Measurements from ENCODE around the gene ASPSCR1.
A peak's percentile ranks its signal among the peaks of the same experiment; 100 is the strongest.

ASPSCR1 gene

DNA sequence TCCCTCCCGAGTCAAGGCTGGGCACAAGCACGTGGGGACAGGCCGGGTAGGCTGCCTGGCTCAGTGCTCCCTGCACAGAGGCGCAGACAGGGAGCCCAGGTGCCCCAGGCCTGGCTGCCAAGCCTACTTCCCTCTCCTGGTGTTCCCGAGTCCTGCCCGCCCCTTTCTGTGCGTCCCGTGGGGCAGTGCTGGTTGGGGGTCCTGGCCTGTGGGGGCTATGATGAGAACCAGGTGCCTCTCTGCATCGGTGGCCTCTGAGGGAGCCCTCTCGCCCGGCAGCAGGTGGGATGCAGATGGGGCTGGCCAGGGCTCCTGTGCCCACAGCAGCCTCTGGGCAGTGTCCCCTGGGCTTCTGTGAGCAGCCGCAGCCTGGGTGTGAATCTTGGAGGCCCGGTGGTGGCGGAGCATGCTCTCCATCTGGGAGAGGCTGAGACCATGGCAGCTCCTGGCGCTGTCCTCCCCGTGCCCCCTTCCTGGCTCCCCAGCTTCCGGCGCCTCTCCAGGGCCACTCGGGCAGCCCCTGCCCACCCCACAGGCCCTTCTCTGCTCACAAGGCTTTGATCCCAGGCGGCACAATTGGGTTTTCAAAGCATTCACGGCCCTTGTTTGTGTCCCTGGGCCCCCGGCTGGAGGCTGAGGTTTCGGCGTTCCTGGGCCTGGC lies 38.0 kb downstream of the ASPSCR1 start:
- no peak for DNase-seq

GRCh38 chr17:82016061-82016874 lies 38.8 kb downstream of the ASPSCR1 start:
- DNase-seq, result no peak

DNA sequence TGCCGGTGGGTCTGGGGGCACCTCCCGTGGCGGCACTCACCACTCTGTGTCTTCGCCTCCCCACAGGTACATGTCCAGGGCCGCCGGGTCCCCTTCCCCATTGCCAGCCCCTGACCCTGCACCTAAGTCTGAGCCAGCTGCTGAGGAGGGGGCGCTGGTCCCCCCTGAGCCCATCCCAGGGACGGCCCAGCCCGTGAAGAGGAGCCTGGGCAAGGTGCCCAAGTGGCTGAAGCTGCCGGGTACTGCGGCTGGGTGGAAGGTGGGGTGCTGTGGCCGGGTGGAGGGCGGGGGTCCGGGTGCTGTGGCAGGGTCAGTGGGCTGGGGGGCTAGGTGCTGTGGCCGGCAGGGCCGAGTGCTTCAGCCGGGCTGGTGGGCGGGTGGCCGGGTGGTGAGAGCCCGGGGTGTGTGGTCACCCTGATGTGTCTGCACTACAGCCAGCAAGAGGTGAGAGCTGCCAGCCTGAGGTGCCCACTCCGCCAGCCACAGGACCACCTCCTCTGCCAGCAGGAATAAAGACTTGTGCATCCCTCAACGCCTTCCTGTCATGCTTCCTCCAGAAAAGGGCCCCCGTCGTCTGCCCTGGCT lies 39.5 kb downstream of the ASPSCR1 start:
- no peak for DNase-seq

- DNase-seq, result no peak
These were observed 40.3 kb downstream of the ASPSCR1 start for GRCh38 chr17:82017612-82018151.

GRCh38 chr17:82018152-82018988 lies 40.9 kb downstream of the ASPSCR1 start:
- no peak for DNase-seq

DNA sequence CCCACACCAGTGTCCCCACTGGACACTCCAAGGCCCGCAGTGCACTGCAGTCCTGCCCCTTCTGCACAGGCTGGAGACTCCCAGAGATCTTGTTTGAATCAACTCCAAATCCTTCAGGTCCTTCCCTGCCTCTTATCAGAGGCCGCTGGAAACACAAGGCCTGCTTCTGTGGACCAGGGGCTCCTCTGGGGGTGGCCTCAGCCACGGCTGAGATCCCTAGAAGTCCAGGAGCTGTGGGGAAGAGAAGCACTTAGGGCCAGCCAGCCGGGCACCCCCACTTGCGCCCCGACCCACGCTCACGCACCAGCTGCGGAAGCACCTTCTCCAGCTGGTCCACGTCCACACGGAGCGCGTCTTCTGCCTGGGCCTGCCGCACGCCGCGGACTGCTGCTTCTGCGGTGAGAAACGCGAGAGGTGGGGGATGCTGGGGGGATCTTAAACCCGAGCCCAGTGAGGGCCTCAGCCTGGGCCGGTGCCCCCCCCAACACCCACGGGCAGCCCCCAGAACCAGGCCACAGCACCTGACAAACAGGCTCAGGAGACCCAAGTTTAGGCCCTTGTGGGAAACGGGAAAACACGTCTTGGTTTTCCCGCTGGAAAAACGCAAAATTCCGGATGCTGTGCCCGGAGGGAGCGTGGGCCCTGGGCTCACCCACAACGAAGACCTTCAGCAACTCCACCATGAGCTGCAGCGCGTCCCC lies 41.7 kb downstream of the ASPSCR1 start:
- DNase-seq, result no peak

DNA sequence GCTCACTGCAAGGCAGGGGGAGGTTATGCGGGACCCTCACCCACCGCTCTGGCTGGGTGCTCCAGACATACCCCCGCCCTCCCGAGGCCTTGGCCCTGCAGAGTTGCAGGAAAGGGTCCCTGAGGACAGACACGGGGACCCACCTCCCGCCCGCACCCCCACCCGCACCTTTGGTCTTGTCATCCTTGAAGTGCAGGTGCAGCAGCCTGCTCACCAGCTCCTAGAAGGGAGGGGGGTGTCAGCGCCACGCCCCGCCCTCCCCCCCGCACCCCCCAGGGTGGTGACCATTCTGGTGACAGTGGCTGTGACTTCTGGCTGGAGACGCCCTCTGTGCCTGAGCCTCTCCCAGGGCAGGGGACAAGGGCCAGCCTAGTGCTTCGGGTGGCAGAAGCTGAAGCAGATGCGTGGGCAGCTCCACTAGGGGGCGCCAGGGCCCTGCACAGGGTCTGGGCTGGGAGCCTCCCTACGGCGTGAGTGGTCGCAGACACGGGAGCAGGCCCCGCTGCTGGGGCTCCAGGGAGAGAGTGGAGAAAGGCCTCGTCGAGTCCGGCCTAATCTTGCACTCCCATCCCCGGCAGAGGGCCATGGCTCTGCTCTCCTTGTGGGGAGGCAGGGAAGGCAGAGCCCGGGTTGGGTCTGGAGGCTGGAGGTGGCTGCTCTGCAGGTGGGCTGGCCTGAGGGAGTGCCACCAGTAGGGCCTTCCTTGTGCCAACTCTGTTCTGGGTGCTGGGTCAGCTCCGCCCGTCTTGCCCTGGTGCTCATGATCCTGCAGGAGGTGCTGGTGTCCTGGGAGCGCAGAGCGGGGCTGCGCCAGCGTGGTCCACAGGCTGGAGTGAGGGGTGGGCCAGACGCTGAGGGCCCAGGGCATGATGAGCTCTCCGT lies 42.5 kb downstream of the ASPSCR1 start:
- peak; percentile 29 for DNase-seq

- DNase-seq, result no peak
These were observed 43.2 kb downstream of the ASPSCR1 start for GRCh38 chr17:82020572-82021106.

DNA sequence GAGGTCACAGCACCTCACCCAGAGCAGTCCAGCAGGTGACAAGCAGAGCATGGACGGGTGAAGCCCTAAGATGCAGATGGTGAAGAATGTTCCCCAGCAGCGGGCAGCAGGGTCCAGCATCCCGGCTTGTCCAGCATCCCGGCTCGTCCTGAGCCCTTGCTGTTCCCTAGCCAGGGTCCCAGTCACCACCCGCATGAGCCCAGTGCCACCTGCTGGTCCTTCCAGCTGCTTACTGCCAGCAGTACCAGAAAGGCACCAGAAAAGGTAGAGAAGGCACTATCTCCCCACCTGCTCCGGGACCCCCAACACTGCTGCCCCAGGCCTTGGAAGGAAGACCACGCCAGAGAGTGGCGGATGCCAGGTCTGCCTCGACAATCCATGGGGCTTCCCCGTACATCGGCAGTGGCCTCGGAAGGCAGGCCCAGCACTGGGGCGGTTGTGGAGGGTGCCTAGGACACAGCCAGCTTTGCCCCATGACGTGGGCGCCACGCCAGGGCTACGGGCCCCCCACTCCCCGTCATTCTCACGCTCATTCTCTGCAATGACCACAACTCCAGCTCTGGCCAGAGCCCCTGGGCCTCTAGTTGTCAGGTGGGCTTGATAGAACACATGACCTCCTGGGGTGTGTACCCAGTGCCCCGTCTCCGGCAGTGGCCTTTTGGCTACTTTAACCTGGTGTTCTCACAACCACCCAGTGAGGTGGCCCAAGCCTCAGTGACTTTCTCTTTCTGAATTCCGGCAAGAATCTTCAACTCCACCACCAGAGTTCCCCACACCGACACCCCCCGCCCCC lies 43.9 kb downstream of the ASPSCR1 start:
- peak; percentile 30 for DNase-seq

GRCh38 chr17:82021900-82022309 lies 44.5 kb downstream of the ASPSCR1 start:
- no peak for DNase-seq

- DNase-seq, result no peak
These were observed 45.0 kb downstream of the ASPSCR1 start, which contains the start of gene CENPX for GRCh38 chr17:82022310-82022980. Gene CENPX (minus strand): TSS chr17:82022878. CDS start chr17:82022861, 17 bp downstream.

DNA sequence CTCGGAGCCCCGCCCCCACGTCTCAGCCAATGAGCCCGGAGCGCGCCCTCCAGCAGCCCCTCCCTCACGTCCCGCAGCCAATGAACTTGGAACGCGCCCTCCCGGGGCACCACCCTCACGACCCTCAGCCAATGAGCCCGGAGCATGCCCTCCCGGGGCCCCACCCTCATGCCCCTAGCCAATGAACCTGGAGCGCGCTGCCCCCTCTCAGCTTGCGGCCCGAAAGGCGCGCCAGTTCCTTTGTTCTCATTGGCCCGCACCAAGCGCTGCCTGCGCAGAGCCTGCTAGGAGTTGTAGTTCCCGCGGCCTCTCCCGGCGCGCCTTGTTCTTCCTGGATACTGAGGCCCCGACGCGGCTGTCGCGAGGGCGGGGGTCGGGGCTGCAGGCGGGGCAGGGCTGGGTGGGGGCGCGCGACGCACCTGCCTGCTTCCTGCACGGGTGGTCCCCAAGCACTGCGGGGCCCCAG lies 45.6 kb downstream of the ASPSCR1 start, which contains the start of gene LRRC45:
LRRC45 (plus strand) TSS at position 325 of the 466 bp plus-strand sequence. CDS start 339 bp downstream, outside the sequence.
- peak; percentile 99 for DNase-seq

- no peak for DNase-seq
These were observed 46.2 kb downstream of the ASPSCR1 start for GRCh38 chr17:82023447-82024241.

DNA sequence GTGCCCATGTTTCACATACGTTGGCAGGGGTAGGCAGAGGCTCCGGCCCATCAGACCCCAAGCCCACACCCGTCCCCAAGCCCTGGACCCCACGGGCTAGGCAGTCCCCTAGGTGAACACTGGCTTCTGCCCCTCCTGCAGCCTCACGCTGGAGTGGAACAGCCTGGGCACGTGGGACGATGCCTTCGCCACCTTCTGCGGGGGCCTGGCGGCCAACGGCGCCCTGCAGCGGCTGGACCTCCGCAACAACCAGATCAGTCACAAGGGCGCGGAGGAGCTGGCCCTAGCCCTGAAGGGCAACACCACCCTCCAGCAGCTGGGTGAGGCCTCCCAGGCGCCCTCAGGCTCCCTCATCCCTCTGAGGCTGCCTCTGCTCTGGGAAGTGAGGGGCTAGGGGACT lies 47.4 kb downstream of the ASPSCR1 start:
- no peak for DNase-seq

DNA sequence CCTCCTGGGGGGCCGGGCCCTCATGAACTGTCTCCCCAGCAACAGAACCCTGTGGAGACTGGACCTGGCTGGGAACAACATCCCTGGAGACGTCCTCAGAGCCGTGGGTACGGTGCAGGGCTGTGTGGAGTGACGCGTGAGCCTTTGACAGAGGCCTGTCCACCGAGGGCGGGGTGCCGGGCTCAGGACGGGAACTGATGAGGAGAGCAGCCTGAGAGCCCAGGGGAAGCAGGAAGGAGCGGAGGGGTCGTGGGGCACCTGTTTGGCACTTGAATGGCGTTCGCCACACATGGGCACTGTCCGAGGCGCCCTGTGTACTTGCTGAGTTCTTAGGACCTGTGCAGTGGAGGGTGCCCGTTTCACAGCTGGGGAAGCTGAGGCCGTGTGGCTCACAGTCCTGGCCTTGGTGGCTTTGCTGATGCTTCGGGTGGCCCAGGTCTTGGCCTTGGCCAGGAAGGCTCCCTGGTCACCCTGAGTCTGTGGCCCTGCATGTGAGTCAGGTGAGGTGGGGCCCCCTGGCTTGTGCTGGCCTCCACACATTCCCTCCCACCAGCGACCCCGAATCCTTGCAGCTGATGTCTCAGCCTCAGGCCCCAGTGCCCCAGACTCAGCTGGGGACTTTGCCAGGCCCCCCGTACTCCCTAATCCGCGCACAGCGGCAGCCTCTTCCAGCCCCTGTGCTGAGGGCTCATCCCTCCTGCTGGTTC lies 48.1 kb downstream of the ASPSCR1 start:
- DNase-seq, result no peak

DNA sequence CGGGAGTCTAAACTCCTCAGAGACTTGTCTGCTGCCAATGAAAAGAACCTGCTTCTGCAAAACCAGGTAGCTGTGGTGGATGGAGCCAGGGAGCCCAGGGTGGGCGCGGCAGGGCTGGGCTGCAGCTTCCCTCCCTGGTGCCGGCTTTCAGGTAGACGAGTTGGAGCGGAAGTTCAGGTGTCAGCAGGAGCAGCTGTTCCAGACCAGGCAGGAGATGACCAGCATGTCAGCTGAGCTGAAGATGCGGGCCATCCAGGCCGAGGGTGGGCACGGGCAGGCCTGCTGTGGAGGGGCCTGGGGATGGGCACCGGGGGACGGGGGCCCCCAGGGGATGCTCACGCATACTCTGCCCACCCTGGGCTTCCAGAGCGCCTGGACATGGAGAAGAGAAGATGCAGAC lies 50.8 kb downstream of the ASPSCR1 start:
- no peak for DNase-seq

GRCh38 chr17:82028966-82029365 lies 51.5 kb downstream of the ASPSCR1 start:
- DNase-seq, result no peak

All from NCI-H526 treated with DMSO at 0.1 percent for 48 hours (cell line).